Brain microvascular endothelial cell (primary cell): ENCODE data around the gene PCK2.

Experiments
- DNase-seq: peaks from one replicate; pipeline ENCODE4 v3.0.0-alpha.2; 2020
- H3K27ac ChIP-seq: fragments of 250-450 bp; sonication (Bioruptor Pico); 2 replicates; pipeline ENCODE4 v1.5.1; 2020; ENCODE audit warnings: mild to moderate bottlenecking, moderate library complexity
- H3K27me3 ChIP-seq: fragments of 250-450 bp; sonication (Bioruptor Pico); replicated peaks from 2 replicates; pipeline ENCODE4 v1.5.1; 2020; ENCODE audit warnings: mild to moderate bottlenecking
- H3K36me3 ChIP-seq: fragments of 250-450 bp; sonication (Bioruptor Pico); replicated peaks from 2 replicates; pipeline ENCODE4 v1.5.1; 2020; ENCODE audit warnings: mild to moderate bottlenecking
- H3K4me3 ChIP-seq: 2 replicates; pipeline ENCODE4 v1.5.1; 2011; ENCODE audit warnings: low read depth, mild to moderate bottlenecking, control low read depth, low read length, moderate library complexity
- CTCF ChIP-seq: IDR thresholded peaks from 2 replicates; pipeline ENCODE4 v1.5.1; 2011; ENCODE audit warnings: low read depth, mild to moderate bottlenecking, moderate library complexity, low read length, control low read depth, inconsistent platforms; ENCODE audit errors: missing control alignments
- in situ Hi-C: cut with HindIII; loops from 2 replicates; pipeline ENCODE4 v1.10.0; 2017; ENCODE audit warnings: low sequenced_read_pairs, low pct_ligation_motif_present

Gene PCK2

DNA sequence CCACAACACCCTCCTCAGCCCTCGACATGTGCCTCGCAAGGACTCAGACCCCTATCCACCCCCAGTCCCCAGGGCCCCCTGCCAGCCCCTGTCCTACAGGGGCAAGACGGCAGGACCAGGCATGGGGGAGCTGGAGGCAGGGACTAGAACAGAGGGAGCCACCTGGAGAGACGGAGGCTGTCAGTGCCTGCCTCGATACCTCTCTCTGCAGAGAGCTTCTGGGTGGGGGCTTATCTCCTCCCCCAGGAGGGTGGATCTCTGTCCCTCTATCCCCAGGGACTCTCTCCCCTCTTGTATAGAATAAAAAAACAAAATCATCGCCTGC is 24.7 kb upstream of the PCK2 start:
- no peak for DNase-seq
- in situ Hi-C loops, result no loop called here
- H3K27ac ChIP-seq, result no peak overlapping the region
- peaks cover 6% of the 10 kb centered on the region for H3K27me3 ChIP-seq
- no peak for TF ChIP-seq CTCF
- H3K36me3 ChIP-seq, result no peaks in the 10 kb centered on the region
- no peak overlapping the region for H3K4me3 ChIP-seq

DNA sequence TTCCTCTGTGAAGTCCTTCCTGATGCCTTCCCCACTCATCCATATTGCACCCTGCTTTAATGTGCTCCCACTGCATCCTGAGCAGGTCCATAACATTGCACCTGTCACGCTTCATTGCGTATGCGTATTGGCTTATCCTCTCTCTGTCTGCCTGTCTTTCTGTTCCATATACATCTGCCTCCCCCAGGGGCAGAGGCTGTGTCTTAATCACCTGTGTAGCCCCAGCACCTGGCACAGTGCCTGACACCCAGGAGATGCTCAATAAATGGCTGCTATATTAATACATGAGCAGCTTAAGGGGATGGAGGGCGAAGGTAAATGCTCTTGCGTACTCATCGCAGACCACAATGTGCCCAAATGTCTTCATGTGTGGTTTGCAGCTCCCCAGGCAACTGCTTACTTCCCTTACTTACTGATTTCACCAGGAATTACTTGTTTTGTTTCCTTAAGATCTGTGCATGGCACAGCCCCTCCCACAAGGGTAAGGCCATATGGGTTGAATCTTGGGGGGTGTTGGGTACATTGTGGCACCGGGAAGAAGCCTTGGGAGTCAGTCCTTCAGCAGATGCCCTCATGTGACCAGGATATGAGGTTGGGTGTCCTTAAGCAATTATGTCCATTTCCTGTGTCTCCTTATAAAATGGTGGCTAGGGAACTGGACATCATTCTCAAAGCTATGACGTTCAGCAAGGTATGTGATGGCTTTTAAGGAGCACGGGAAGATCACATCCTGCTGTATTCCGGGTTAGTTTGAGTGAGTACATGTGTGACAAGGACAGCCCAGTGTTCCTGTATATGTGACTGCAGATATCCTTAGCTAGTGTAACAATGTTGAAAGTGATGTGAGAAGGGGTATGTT is 23.6 kb upstream of the PCK2 start:
- in situ Hi-C loops, result no loop called here
- H3K27me3 ChIP-seq, result peaks cover 6% of the 10 kb centered on the region
- TF ChIP-seq CTCF, result no peak
- no peak overlapping the region for H3K4me3 ChIP-seq
- no peaks in the 10 kb centered on the region for H3K36me3 ChIP-seq
- H3K27ac ChIP-seq, result no peak overlapping the region
- no peak for DNase-seq

GRCh38 chr14:24071144-24071697 is 22.9 kb upstream of the PCK2 start, which contains the start of gene CPNE6:
TSS of gene CPNE6 (plus strand) at chr14:24071562. CDS start at chr14:24072937, 1,375 bp downstream.
- TF ChIP-seq CTCF, result no peak
- Histone ChIP-seq H3K27me3 (peaks cover 6% of the 10 kb centered on the region), H3K36me3 (no peaks in the 10 kb centered on the region), H3K27ac (no peak within 1 kb of the TSS), H3K4me3 (no peak within 1 kb of the TSS)
- in situ Hi-C loops, result no loop called here
- no peak for DNase-seq

DNA sequence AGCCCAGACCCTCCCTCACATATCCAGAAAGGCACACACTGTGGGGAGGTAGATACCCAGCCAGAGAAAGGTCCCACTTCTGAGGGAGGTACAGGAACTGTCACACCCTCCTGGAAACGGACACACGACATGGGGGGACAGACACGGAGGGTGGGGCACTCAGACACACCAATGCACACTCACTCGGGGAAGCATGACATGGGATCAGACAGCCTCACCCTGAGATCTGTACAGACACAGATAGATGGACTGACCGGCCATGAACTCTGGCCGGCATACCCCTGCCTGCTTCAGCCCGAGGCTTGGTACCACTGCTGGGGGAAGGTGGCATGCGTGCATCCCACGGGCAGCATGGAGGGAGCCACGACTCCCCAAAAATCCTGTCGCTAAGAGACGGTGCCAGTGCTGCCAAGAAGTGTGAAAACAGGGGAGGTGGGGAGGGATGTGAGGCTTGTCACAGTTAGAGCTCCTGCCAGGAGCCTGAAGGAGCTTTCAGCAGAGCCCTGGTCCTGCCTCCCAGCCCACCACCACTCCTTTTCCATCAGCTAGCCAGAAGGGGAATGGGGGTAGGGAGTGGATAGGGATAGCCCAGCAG is 22.2 kb upstream of the PCK2 start:
- TF ChIP-seq CTCF, result no peak
- Histone ChIP-seq H3K27ac (no peak overlapping the region), H3K36me3 (no peaks in the 10 kb centered on the region), H3K4me3 (no peak overlapping the region), H3K27me3 (peaks cover 6% of the 10 kb centered on the region)
- in situ Hi-C loops, result no loop called here
- no peak for DNase-seq

- Histone ChIP-seq H3K4me3 (no peak overlapping the region), H3K27ac (no peak overlapping the region), H3K36me3 (no peaks in the 10 kb centered on the region), H3K27me3 (peaks cover 6% of the 10 kb centered on the region)
- no peak for DNase-seq
- TF ChIP-seq CTCF, result no peak
- in situ Hi-C loops, result no loop called here
Measured at GRCh38 chr14:24072436-24072835, 21.7 kb upstream of the PCK2 start.
